SK-N-SH treated with all-trans-retinoic acid at 6 μM for 48 hours (cell line): Measurements from ENCODE around the gene RBM33.

Experiments used
- PATZ1 ChIP-seq: fragments of 250-450 bp; sonication (Bioruptor Pico); IDR thresholded peaks from 2 replicates; pipeline ENCODE4 v1.8.0; 2020; ENCODE audit warnings: mild to moderate bottlenecking, moderate library complexity, borderline replicate concordance
- PPARA ChIP-seq: fragments of 250-450 bp; sonication (Bioruptor Pico); IDR thresholded peaks from 2 replicates; pipeline ENCODE4 v1.5.0; 2020; ENCODE audit warnings: mild to moderate bottlenecking, borderline replicate concordance
- RARB ChIP-seq: fragments of 250-450 bp; sonication (Bioruptor Pico); IDR thresholded peaks from 2 replicates; pipeline ENCODE4 v1.8.0; 2021; ENCODE audit warnings: mild to moderate bottlenecking, moderate library complexity
- TCF4 ChIP-seq: fragments of 250-450 bp; sonication (Bioruptor Pico); IDR thresholded peaks from 2 replicates; pipeline ENCODE4 v1.8.0; 2021; ENCODE audit warnings: mild to moderate bottlenecking, moderate library complexity, borderline replicate concordance
- ZFP3 ChIP-seq: fragments of 250-450 bp; sonication (Bioruptor Pico); IDR thresholded peaks from 2 replicates; pipeline ENCODE4 v1.5.0; 2020; ENCODE audit warnings: mild to moderate bottlenecking, moderate library complexity
- ZNF565 ChIP-seq: fragments of 450-650 bp; formaldehyde crosslinking; conservative IDR thresholded peaks from 2 replicates; pipeline ENCODE4 v1.5.0; 2020; ENCODE audit warnings: low read depth, mild to moderate bottlenecking, moderate library complexity
- TF ChIP-seq, protein P1 (sequence below): fragments of 250-450 bp; sonication (Bioruptor Pico); IDR thresholded peaks from 2 replicates; pipeline ENCODE4 v1.8.0; 2021; ENCODE audit warnings: low read depth, mild to moderate bottlenecking, moderate library complexity, borderline replicate concordance

- no peak for TF ChIP-seq PPARA (CRISPR knock-in tag)
- TF ChIP-seq PATZ1 (CRISPR knock-in tag): no peak
- TF ChIP-seq ZNF565 (CRISPR knock-in tag): no peak
- TF ChIP-seq, protein P1, sequence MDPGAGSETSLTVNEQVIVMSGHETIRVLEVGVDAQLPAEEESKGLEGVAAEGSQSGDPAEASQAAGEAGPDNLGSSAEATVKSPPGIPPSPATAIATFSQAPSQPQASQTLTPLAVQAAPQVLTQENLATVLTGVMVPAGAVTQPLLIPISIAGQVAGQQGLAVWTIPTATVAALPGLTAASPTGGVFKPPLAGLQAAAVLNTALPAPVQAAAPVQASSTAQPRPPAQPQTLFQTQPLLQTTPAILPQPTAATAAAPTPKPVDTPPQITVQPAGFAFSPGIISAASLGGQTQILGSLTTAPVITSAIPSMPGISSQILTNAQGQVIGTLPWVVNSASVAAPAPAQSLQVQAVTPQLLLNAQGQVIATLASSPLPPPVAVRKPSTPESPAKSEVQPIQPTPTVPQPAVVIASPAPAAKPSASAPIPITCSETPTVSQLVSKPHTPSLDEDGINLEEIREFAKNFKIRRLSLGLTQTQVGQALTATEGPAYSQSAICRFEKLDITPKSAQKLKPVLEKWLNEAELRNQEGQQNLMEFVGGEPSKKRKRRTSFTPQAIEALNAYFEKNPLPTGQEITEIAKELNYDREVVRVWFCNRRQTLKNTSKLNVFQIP (CRISPR knock-in tag): no peak
- TF ChIP-seq ZFP3 (CRISPR knock-in tag): no peak
- no peak for TF ChIP-seq TCF4 (CRISPR knock-in tag)
- no peak for TF ChIP-seq RARB (CRISPR knock-in tag)
These were observed 176.3 kb downstream of the RBM33 start for GRCh38 chr7:155820788-155821187.
